ENCODE measurements around the gene IFIT5. TPM values are rescaled to one million over a fixed set of nuclear protein-coding genes. Genes with fewer than 3 reads are reported as not detected.

Gene IFIT5
- total and polyA plus RNA-seq, 2 experiments from 2014 or later, result 4.4 to 6.6 TPM

GRCh38 chr10:89425000-89425399, 10.6 kb downstream of the IFIT5 start:
- H3K27me3 ChIP-seq, result no peaks in the 10 kb centered on the region
- TF ChIP-seq, protein P1, sequence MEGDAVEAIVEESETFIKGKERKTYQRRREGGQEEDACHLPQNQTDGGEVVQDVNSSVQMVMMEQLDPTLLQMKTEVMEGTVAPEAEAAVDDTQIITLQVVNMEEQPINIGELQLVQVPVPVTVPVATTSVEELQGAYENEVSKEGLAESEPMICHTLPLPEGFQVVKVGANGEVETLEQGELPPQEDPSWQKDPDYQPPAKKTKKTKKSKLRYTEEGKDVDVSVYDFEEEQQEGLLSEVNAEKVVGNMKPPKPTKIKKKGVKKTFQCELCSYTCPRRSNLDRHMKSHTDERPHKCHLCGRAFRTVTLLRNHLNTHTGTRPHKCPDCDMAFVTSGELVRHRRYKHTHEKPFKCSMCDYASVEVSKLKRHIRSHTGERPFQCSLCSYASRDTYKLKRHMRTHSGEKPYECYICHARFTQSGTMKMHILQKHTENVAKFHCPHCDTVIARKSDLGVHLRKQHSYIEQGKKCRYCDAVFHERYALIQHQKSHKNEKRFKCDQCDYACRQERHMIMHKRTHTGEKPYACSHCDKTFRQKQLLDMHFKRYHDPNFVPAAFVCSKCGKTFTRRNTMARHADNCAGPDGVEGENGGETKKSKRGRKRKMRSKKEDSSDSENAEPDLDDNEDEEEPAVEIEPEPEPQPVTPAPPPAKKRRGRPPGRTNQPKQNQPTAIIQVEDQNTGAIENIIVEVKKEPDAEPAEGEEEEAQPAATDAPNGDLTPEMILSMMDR (IDR thresholded peaks at IDR 0.05; ENCODE audit: low read depth, low read length), result no peak
- H3K27ac ChIP-seq, result no peak overlapping the region
- H3K4me3 ChIP-seq, result no peak overlapping the region
- no peaks in the 10 kb centered on the region for H3K4me1 ChIP-seq (ENCODE audit: low read depth)
- H3K9me3 ChIP-seq (ENCODE audit: low read depth), result no peaks in the 10 kb centered on the region
- H3K36me3 ChIP-seq, result no peaks in the 10 kb centered on the region
- DNase-seq (ENCODE audit: low read depth in 1 of 2, low spot score in 1 of 2), result no peak

DNA sequence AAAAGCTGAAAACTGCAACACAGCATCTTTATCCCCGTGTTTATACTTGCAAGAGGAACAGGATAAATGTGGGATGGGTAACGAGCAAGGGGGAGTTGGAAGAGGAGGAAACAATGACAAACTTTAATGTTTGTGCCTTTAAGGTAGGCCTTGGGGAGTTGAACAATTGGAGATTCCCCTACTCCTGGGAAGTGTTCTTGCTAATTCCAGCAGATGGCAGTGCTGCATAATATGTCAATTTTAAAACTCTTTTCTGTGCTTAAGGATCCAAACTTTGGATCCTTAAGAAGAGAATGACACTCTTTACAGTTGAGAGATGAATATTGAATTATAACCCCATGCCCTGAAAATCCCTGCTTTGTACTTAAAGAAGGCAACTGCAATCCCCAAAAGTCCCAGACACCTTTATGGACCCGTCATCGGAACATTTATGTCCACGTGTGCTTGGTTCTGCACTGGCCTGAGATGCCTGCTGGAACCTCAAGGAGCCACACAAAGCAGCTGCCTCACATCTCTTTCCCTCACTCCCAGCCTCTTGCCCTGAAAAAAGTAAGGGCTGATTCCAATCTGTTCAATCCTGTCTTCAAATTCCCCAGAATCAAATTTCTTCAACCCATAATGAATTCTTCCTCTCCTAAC, 12.0 kb downstream of the IFIT5 start:
- TF ChIP-seq, protein P1 (IDR thresholded peaks at IDR 0.05; ENCODE audit: low read depth, low read length), result peak; percentile 70
- Histone ChIP-seq H3K9me3 (ENCODE audit: low read depth) (no peaks in the 10 kb centered on the region), H3K27ac (peak overlapping the region; percentile 6), H3K4me1 (ENCODE audit: low read depth) (peaks cover 1% of the 10 kb centered on the region), H3K4me3 (no peak overlapping the region), H3K36me3 (no peaks in the 10 kb centered on the region), H3K27me3 (no peaks in the 10 kb centered on the region)
- peak; percentile 67 to 80 for DNase-seq (ENCODE audit: low read depth in 1 of 2, low spot score in 1 of 2)

GRCh38 chr10:89427629-89428028, 13.3 kb downstream of the IFIT5 start:
- DNase-seq (ENCODE audit: low read depth in 1 of 2, low spot score in 1 of 2), result peak in 1 of 2 donors; percentile 38
- no peaks in the 10 kb centered on the region for H3K27me3 ChIP-seq
- no peaks in the 10 kb centered on the region for H3K9me3 ChIP-seq (ENCODE audit: low read depth)
- TF ChIP-seq, protein P1 (IDR thresholded peaks at IDR 0.05; ENCODE audit: low read depth, low read length), result no peak
- no peak overlapping the region for H3K4me3 ChIP-seq
- peak overlapping the region; percentile 6 for H3K27ac ChIP-seq
- H3K36me3 ChIP-seq, result no peaks in the 10 kb centered on the region
- peaks cover 12% of the 10 kb centered on the region for H3K4me1 ChIP-seq (ENCODE audit: low read depth)

DNA sequence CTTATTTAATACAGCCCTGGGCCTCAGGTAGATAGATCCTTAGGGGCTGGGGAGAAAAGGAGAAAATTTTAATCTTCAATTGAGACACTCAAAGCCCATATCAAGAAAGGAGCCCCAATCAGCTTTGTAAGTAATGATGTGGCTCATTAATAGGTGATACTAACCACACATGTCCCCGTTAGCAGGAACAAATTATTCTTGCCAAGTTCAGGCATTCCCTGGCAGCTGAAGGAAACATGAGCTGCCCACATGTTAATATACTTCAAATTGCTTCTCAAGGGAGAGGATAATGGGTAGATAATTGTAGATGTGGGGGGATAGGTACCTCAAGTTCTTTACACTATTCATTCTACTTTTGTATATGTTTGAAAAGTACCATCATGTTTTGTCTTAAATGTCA, 14.5 kb downstream of the IFIT5 start:
- Histone ChIP-seq H3K9me3 (ENCODE audit: low read depth) (no peaks in the 10 kb centered on the region), H3K27ac (no peak overlapping the region), H3K4me1 (ENCODE audit: low read depth) (peaks cover 12% of the 10 kb centered on the region), H3K36me3 (no peaks in the 10 kb centered on the region), H3K27me3 (no peaks in the 10 kb centered on the region), H3K4me3 (no peak overlapping the region)
- no peak for DNase-seq (ENCODE audit: low read depth in 1 of 2, low spot score in 1 of 2)
- TF ChIP-seq, protein P1 (IDR thresholded peaks at IDR 0.05; ENCODE audit: low read depth, low read length), result no peak

GRCh38 chr10:89431977-89432376, 17.6 kb downstream of the IFIT5 start:
- no peaks in the 10 kb centered on the region for H3K27me3 ChIP-seq
- H3K27ac ChIP-seq, result peak overlapping the region; percentile 33
- no peak overlapping the region for H3K4me3 ChIP-seq
- peak; percentile 70 to 81 for DNase-seq (ENCODE audit: low read depth in 1 of 2, low spot score in 1 of 2)
- H3K9me3 ChIP-seq (ENCODE audit: low read depth), result no peaks in the 10 kb centered on the region
- H3K4me1 ChIP-seq (ENCODE audit: low read depth), result peaks cover 12% of the 10 kb centered on the region
- H3K36me3 ChIP-seq, result no peaks in the 10 kb centered on the region
- TF ChIP-seq, protein P1 (IDR thresholded peaks at IDR 0.05; ENCODE audit: low read depth, low read length), result no peak
